Parathyroid adenoma (tissue), 2 donors: Measurements from ENCODE around the gene CLOCK.

Source experiments
- H2AFZ ChIP-seq: fragments of 300-600 bp; sonication (generic); one replicate; pipeline ENCODE4 v1.7.0; 2017; ENCODE audit warnings: antibody characterized with exemption, mild to moderate bottlenecking
- H3K27ac ChIP-seq: fragments of 300-600 bp; sonication (generic); one replicate; pipeline ENCODE4 v1.7.0; 2017
- H3K27me3 ChIP-seq: fragments of 300-600 bp; sonication (generic); one replicate; pipeline ENCODE4 v1.7.0; 2017; ENCODE audit warnings: low read length; ENCODE audit not compliant: control insufficient read depth, insufficient read depth
- H3K36me3 ChIP-seq: fragments of 300-600 bp; sonication (generic); one replicate; pipeline ENCODE4 v1.7.0; 2017; ENCODE audit warnings: low read length; ENCODE audit not compliant: control insufficient read depth, insufficient read depth
- H3K4me1 ChIP-seq: fragments of 300-600 bp; sonication (generic); one replicate; pipeline ENCODE4 v1.7.0; 2017; ENCODE audit warnings: control low read depth
- H3K4me2 ChIP-seq: fragments of 300-600 bp; sonication (generic); one replicate; pipeline ENCODE4 v1.7.0; 2017; ENCODE audit warnings: low read length
- H3K4me3 ChIP-seq: fragments of 300-600 bp; sonication (generic); one replicate; pipeline ENCODE4 v1.7.0; 2017; ENCODE audit warnings: low read depth, low read length
- H3K79me2 ChIP-seq: fragments of 300-600 bp; sonication (generic); one replicate; pipeline ENCODE4 v1.7.0; 2017; ENCODE audit warnings: control low read depth
- H3K9ac ChIP-seq: fragments of 300-600 bp; sonication (generic); one replicate; pipeline ENCODE4 v1.7.0; 2017; ENCODE audit warnings: mild to moderate bottlenecking
- H3K9me3 ChIP-seq: fragments of 300-600 bp; sonication (generic); one replicate; pipeline ENCODE4 v1.7.0; 2017; ENCODE audit warnings: low read length; ENCODE audit not compliant: control insufficient read depth
- CTCF ChIP-seq: fragments of 300-600 bp; sonication (generic); IDR thresholded peaks from one replicate; pipeline ENCODE4 v1.7.0; 2017; ENCODE audit warnings: antibody characterized with exemption, mild to moderate bottlenecking
- donor health status: primary hyperparathyroidism.

Gene CLOCK

DNA sequence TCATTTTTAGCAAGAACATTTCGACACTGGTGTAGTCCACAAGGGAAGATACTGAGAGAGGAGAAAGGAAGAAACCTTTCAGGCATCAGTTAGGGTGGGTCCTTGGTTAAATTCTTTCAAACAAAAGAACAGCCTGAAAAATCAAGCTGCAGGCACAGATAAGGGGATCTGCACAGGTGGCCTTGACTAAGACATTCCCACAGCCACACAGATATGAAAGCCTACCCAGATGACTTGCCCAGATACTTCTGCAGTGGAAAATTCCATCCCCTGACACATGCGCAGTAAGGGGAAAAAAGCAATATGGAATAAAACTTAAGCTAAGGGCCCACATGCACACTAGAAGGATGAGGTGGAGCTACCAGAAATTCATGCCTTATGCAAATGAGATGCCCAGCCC lies 159.9 kb downstream of the CLOCK start:
- Histone ChIP-seq H2AFZ (no peak overlapping the region), H3K4me3 (no peak overlapping the region), H3K27ac (no peak overlapping the region), H3K36me3 (no peaks in the 10 kb centered on the region), H3K4me1 (no peaks in the 10 kb centered on the region), H3K27me3 (no peaks in the 10 kb centered on the region), H3K4me2 (no peak overlapping the region), H3K9me3 (no peaks in the 10 kb centered on the region), H3K79me2 (no peaks in the 10 kb centered on the region), H3K9ac (no peak overlapping the region)
- TF ChIP-seq CTCF, result no peak

- Histone ChIP-seq H3K4me2 (no peak overlapping the region), H3K27ac (no peak overlapping the region), H3K79me2 (no peaks in the 10 kb centered on the region), H3K9ac (no peak overlapping the region), H3K27me3 (no peaks in the 10 kb centered on the region), H3K9me3 (no peaks in the 10 kb centered on the region), H3K4me3 (no peak overlapping the region), H2AFZ (no peak overlapping the region), H3K36me3 (no peaks in the 10 kb centered on the region), H3K4me1 (no peaks in the 10 kb centered on the region)
- no peak for TF ChIP-seq CTCF
Observed at GRCh38 chr4:55386073-55386472, 160.6 kb downstream of the CLOCK start.

GRCh38 chr4:55385201-55385649 lies 161.5 kb downstream of the CLOCK start:
- H3K36me3 ChIP-seq, result no peaks in the 10 kb centered on the region
- no peak overlapping the region for H3K4me2 ChIP-seq
- no peak overlapping the region for H3K9ac ChIP-seq
- no peak overlapping the region for H3K27ac ChIP-seq
- H2AFZ ChIP-seq, result no peak overlapping the region
- H3K4me1 ChIP-seq, result no peaks in the 10 kb centered on the region
- no peaks in the 10 kb centered on the region for H3K9me3 ChIP-seq
- TF ChIP-seq CTCF, result no peak
- H3K79me2 ChIP-seq, result no peaks in the 10 kb centered on the region
- no peak overlapping the region for H3K4me3 ChIP-seq
- no peaks in the 10 kb centered on the region for H3K27me3 ChIP-seq

DNA sequence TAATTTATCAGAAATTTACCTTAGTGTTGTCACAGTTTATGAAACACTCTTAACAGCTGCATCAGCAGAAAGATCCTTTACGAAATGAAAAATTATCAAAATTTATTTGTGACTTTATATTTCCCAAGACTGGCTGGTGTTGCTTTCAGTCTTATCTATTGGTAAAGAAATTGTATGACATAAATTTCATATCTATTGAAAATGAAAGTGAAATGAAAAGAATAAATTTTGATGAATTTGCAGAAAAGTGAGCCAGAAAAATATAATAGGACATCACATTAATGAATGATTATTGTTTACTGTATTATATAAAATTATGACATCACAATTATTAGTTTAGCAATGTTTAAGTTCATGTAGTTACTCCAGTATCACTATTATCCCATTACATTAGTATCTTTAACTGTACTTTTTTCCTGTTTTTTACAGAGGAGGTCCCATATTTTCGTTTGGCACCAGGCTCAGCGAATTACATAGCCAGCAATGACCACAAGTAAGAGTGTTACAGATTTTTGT lies 164.2 kb downstream of the CLOCK start:
- H3K9ac ChIP-seq, result no peak overlapping the region
- TF ChIP-seq CTCF, result no peak

DNA sequence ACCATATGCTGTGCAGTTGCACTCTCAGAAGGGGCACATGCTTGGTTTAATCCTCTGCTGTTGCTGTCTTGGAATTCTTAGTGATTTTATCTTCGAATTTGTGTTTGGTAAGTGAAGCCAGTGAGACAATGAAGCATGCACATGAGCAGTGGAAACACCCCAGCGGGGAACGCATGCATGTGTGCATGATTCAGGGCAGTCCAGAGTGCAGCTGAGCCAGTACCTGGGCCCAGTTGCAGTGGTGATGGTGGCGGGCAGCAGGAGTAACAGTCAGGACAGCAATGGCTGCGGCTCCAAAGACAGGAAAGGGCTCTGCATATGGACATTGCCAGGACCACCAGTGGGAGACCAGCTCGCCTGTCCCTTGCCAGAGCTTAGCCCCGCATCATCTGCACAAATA lies 165.2 kb downstream of the CLOCK start:
- Histone ChIP-seq H2AFZ (no peak overlapping the region), H3K27me3 (no peaks in the 10 kb centered on the region), H3K27ac (no peak overlapping the region), H3K4me2 (no peak overlapping the region), H3K9ac (no peak overlapping the region), H3K36me3 (no peaks in the 10 kb centered on the region), H3K79me2 (no peaks in the 10 kb centered on the region), H3K4me1 (no peaks in the 10 kb centered on the region), H3K4me3 (no peak overlapping the region), H3K9me3 (no peaks in the 10 kb centered on the region)
- TF ChIP-seq CTCF, result no peak

More for the DNA sequence above, 164.2 kb downstream of the CLOCK start:
- Histone ChIP-seq H3K27me3 (no peaks in the 10 kb centered on the region), H3K36me3 (no peaks in the 10 kb centered on the region), H3K4me1 (no peaks in the 10 kb centered on the region), H3K27ac (no peak overlapping the region), H3K79me2 (no peaks in the 10 kb centered on the region), H3K9me3 (no peaks in the 10 kb centered on the region), H2AFZ (no peak overlapping the region), H3K4me3 (no peak overlapping the region), H3K4me2 (no peak overlapping the region)
